ENCODE data around the gene TRDN. TPM values are rescaled to one million over a fixed set of nuclear protein-coding genes. Genes with fewer than 3 reads are reported as not detected.

The TRDN gene
- total RNA-seq, 2 donors from 2014 or later, result 1.9 to 2.2 TPM

DNA sequence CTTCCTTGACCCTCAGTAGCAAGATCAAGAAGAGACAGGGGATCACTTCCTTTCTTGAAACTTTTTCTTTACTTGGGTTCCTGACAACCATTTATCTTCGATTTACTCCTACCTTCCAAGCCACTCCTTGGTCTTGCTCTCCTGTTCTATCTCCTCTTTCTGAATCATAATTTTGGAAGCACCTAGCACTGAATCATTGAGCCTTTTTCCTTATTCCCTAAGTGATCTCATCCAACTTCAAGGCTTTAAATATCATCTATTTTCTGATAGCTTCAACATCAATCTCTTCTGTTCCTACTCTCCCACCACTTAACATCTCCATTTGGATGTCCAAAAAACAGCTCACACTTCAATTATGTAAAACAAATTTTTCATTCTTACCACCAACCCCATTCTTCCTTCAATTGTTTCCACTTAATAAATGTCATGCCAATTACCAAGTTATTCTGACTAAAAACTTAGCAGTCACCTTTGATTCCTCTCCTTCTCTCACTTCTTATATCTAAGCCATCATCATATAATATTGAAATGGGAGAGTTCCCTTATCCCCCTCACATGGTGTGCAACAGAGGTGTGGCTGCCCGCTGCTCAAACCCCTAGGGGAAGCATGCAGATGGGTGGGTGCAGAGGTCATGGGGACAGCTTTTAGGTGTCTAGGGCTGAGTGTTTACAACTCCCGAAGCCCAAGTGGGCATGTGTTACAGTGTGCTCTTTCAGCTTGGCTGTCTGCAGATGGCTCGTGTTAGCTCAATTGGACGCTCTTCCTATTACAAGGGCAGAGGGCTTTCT lies 23.4 kb upstream of the TRDN start:
- Histone ChIP-seq H3K9me3 (no peaks in the 10 kb centered on the region), H3K27ac (no peak overlapping the region), H3K4me3 (no peak overlapping the region), H3K36me3 (no peaks in the 10 kb centered on the region), H3K4me1 (replicated peaks) (no peaks in the 10 kb centered on the region), H3K27me3 (replicated peaks; ENCODE audit: insufficient read depth) (no peaks in the 10 kb centered on the region)
- no peak for DNase-seq (ENCODE audit: low spot score)
- TF ChIP-seq, protein P1, sequence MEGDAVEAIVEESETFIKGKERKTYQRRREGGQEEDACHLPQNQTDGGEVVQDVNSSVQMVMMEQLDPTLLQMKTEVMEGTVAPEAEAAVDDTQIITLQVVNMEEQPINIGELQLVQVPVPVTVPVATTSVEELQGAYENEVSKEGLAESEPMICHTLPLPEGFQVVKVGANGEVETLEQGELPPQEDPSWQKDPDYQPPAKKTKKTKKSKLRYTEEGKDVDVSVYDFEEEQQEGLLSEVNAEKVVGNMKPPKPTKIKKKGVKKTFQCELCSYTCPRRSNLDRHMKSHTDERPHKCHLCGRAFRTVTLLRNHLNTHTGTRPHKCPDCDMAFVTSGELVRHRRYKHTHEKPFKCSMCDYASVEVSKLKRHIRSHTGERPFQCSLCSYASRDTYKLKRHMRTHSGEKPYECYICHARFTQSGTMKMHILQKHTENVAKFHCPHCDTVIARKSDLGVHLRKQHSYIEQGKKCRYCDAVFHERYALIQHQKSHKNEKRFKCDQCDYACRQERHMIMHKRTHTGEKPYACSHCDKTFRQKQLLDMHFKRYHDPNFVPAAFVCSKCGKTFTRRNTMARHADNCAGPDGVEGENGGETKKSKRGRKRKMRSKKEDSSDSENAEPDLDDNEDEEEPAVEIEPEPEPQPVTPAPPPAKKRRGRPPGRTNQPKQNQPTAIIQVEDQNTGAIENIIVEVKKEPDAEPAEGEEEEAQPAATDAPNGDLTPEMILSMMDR (IDR thresholded peaks at IDR 0.05), result no peak
- TF ChIP-seq POLR2AphosphoS5 (IDR thresholded peaks at IDR 0.05), result no peak
- TF ChIP-seq POLR2A (IDR thresholded peaks at IDR 0.05), result no peak
- WGBS, result 91% methylated on average over 5 of the region's 5 CpGs
- intact Hi-C loops (cut with DNase I), result no loop called here

DNA sequence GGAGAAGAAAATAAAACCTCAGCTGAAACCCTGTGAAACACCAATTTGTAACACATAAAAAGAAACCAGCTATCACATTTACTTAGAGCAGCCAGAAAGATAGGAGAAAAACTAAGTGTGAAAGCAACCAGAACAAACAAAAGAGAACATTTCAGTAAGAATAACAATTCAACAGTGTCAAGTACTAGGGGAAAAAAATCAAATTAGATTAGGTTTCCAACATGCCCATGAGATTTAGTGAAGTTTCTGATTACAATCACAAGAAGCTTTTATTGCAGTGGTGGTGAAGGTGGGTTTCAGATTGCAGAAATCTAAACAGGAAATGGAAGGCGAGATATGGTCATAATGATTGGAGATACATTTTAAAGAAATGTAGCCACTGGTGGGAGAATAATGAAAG lies 22.1 kb upstream of the TRDN start:
- Histone ChIP-seq H3K4me3 (no peak overlapping the region), H3K27me3 (replicated peaks; ENCODE audit: insufficient read depth) (no peaks in the 10 kb centered on the region), H3K27ac (no peak overlapping the region), H3K4me1 (replicated peaks) (no peaks in the 10 kb centered on the region), H3K36me3 (no peaks in the 10 kb centered on the region), H3K9me3 (no peaks in the 10 kb centered on the region)
- 21% methylated on average over 1 of the region's 1 CpG for WGBS
- no peak for DNase-seq (ENCODE audit: low spot score)
- TF ChIP-seq POLR2A (IDR thresholded peaks at IDR 0.05) (no peak), POLR2AphosphoS5 (IDR thresholded peaks at IDR 0.05) (no peak)
- TF ChIP-seq, protein P1 (IDR thresholded peaks at IDR 0.05), result no peak
- intact Hi-C loops (cut with DNase I), result no loop called here

DNA sequence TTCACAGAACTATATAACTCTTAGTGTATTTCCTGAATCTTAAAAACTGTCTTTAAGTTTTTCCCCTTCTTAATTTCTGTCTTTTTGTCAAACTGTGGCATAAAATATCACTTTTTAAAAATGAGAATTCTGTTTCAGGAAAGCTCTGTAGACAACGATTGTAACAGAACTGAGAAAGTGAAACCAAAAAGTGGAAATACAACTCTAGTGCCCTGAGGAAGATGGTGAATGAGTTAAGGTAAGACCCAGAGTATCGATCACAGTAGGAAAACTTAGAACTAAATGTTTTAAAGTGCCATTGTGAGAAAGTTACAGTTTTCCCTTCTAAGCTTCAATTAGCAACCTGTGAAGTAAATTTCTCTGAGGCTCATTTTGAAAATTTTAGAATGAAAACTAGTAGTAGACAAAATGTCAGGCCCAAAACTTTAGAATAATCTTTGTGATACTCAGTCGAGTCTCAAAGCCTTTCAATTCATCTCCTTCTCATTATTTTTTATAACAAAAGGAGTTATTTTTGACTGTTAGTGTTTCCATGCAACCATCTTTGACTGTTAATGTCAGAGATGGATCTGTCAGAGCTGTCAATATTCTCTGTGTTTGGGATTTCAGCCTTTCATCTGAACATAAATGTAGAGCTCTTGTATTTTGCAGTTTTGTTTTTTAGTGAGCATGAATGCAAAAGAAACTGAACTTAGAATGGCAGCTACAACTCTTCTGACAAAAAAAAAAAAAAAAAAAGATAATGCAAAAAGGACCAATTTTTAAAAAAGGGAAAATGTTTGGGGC lies 19.0 kb upstream of the TRDN start:
- Histone ChIP-seq H3K9me3 (no peaks in the 10 kb centered on the region), H3K27me3 (replicated peaks; ENCODE audit: insufficient read depth) (no peaks in the 10 kb centered on the region), H3K4me1 (replicated peaks) (no peaks in the 10 kb centered on the region), H3K36me3 (no peaks in the 10 kb centered on the region), H3K27ac (no peak overlapping the region), H3K4me3 (no peak overlapping the region)
- TF ChIP-seq POLR2AphosphoS5 (IDR thresholded peaks at IDR 0.05) (no peak), POLR2A (IDR thresholded peaks at IDR 0.05) (no peak)
- TF ChIP-seq, protein P1 (IDR thresholded peaks at IDR 0.05), result no peak
- intact Hi-C loops (cut with DNase I), result no loop called here
- no peak for DNase-seq (ENCODE audit: low spot score)
- 58% methylated on average over 3 of the region's 3 CpGs for WGBS

DNA sequence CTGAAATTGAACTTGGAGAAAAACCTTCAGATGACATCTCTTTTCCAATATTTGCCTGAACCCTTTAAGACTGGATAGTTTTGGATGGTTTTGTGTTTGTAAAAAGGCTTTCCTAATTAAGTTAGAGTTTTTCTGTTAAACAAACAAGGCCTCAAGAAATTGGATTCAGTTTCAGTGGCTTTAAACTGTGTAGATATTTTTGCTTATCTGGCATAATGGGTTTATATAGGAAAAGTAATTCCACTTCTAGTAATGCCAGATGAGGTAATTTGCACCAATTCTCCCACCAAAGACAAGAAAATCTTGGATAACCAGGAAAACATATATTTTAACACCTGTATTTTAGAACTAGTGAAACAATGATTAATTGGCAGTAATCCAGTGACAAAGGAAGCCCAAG lies 12.0 kb upstream of the TRDN start:
- Histone ChIP-seq H3K9me3 (no peaks in the 10 kb centered on the region), H3K27ac (no peak overlapping the region), H3K4me1 (replicated peaks) (no peaks in the 10 kb centered on the region), H3K36me3 (no peaks in the 10 kb centered on the region), H3K4me3 (no peak overlapping the region), H3K27me3 (replicated peaks; ENCODE audit: insufficient read depth) (no peaks in the 10 kb centered on the region)
- DNase-seq (ENCODE audit: low spot score), result no peak
- intact Hi-C loops (cut with DNase I), result no loop called here
- TF ChIP-seq POLR2AphosphoS5 (IDR thresholded peaks at IDR 0.05) (no peak), POLR2A (IDR thresholded peaks at IDR 0.05) (no peak)
- TF ChIP-seq, protein P1 (IDR thresholded peaks at IDR 0.05), result no peak
